HepG2 (cell line): ENCODE data around the gene SLCO4A1. TPM values are rescaled to one million over a fixed set of nuclear protein-coding genes. Genes with fewer than 3 reads are reported as not detected.

Experiments
- ARID3A ChIP-seq: IDR thresholded peaks from 2 replicates; pipeline ENCODE4 v1.6.1; 2012; ENCODE audit warnings: low read depth, low read length, improper control_type of control experiment
- KDM2A ChIP-seq: sonication (generic); formaldehyde crosslinking; IDR thresholded peaks from 2 replicates; pipeline ENCODE4 v1.4.0; 2020; ENCODE audit warnings: low read depth, missing genetic modification reagents, borderline replicate concordance
- MAX ChIP-seq: IDR thresholded peaks from 2 replicates; pipeline ENCODE4 v1.6.1; 2012; ENCODE audit warnings: inconsistent platforms
- MEIS2 ChIP-seq: sonication (generic); formaldehyde crosslinking; IDR thresholded peaks from 2 replicates; pipeline ENCODE4 v1.9.0; 2021; ENCODE audit warnings: mild to moderate bottlenecking, missing genetic modification reagents
- NBN ChIP-seq: fragments of 450-650 bp; conservative IDR thresholded peaks from 2 replicates; pipeline ENCODE4 v1.6.1; 2017
- NCOR1 ChIP-seq: fragments of 200-600 bp; sonication (generic); IDR thresholded peaks from 2 replicates; pipeline ENCODE4 v1.7.0; 2017; ENCODE audit warnings: antibody characterized with exemption, low read length, borderline replicate concordance
- NFKB2 ChIP-seq: sonication (generic); formaldehyde crosslinking; IDR thresholded peaks from 2 replicates; pipeline ENCODE4 v1.4.0; 2020; ENCODE audit warnings: missing genetic modification reagents, borderline replicate concordance
- POLR2G ChIP-seq: fragments of 200-400 bp; formaldehyde crosslinking; IDR thresholded peaks from 2 replicates; pipeline ENCODE4 v1.6.1; 2018; ENCODE audit warnings: mild to moderate bottlenecking, low read depth, low read length, moderate library complexity
- RBFOX2 ChIP-seq: fragments of 200-400 bp; formaldehyde crosslinking; IDR thresholded peaks from 2 replicates; pipeline ENCODE4 v1.6.1; 2017; ENCODE audit warnings: low read depth, mild to moderate bottlenecking, low read length
- RBM39 ChIP-seq: fragments of 200-400 bp; formaldehyde crosslinking; IDR thresholded peaks from one replicate; pipeline ENCODE4 v1.6.1; 2018; ENCODE audit warnings: antibody characterized with exemption, mild to moderate bottlenecking, low read depth, low read length; ENCODE audit not compliant: poor library complexity, severe bottlenecking
- RFXAP ChIP-seq: sonication (generic); formaldehyde crosslinking; IDR thresholded peaks from 2 replicates; pipeline ENCODE4 v1.4.0; 2020; ENCODE audit warnings: missing genetic modification reagents, borderline replicate concordance
- SNAPC2 ChIP-seq: sonication (generic); formaldehyde crosslinking; IDR thresholded peaks from 2 replicates; pipeline ENCODE4 v1.8.1; 2022; ENCODE audit warnings: mild to moderate bottlenecking, missing genetic modification reagents
- ZBTB43 ChIP-seq: sonication (generic); formaldehyde crosslinking; conservative IDR thresholded peaks from 2 replicates; pipeline ENCODE4 v1.4.0; 2020; ENCODE audit warnings: missing genetic modification reagents
- ZNF225 ChIP-seq: sonication (generic); formaldehyde crosslinking; IDR thresholded peaks from 2 replicates; pipeline ENCODE4 v1.4.0; 2020; ENCODE audit warnings: mild to moderate bottlenecking, missing genetic modification reagents
- ZNF280D ChIP-seq: sonication (generic); formaldehyde crosslinking; IDR thresholded peaks from 2 replicates; pipeline ENCODE4 v1.5.1; 2020; ENCODE audit warnings: mild to moderate bottlenecking, missing genetic modification reagents
- ZNF317 ChIP-seq: sonication (generic); formaldehyde crosslinking; IDR thresholded peaks from 2 replicates; pipeline ENCODE4 v1.5.0; 2020; ENCODE audit warnings: mild to moderate bottlenecking, missing genetic modification reagents
- ZNF639 ChIP-seq: conservative IDR thresholded peaks from 2 replicates; pipeline ENCODE4 v1.6.1; 2018; ENCODE audit warnings: missing genetic modification reagents
- ZNF710 ChIP-seq: sonication (generic); formaldehyde crosslinking; IDR thresholded peaks from 2 replicates; pipeline ENCODE4 v1.5.0; 2020; ENCODE audit warnings: mild to moderate bottlenecking, missing genetic modification reagents, borderline replicate concordance
- ZNF788 ChIP-seq: sonication (generic); formaldehyde crosslinking; IDR thresholded peaks from 2 replicates; pipeline ENCODE4 v1.5.0; 2020; ENCODE audit warnings: mild to moderate bottlenecking, missing genetic modification reagents, borderline replicate concordance
- polyA plus RNA-seq, 8 experiments: library from polyadenylated mRNA; depleted of rRNA in 3 of 8; stranded (reverse) in 7 of 8; unstranded in 1 of 8; fragments of >200 nt; fragmentation: Illumina TruSeq in 4 of 8; extraction: Trizol in 4 of 8; gene quantifications; 2 replicates each; pipeline versions ENCODE4 v1.2.1 to v1.2.3, GENCODE V29; 2011 to 2016; ENCODE audit warnings: low read depth in 4 of 8, missing spikeins in 1 of 8, mixed read lengths in 1 of 8; ENCODE audit not compliant: insufficient read depth in 1 of 8
- total RNA-seq, 5 experiments: library from RNA; depleted of rRNA; stranded (reverse); fragments of >200 nt; fragmentation: Illumina TruSeq; extraction: Trizol; gene quantifications; 2 replicates each; pipeline ENCODE4 v1.2.3, GENCODE V29; 2016; ENCODE audit warnings: low read depth in 1 of 5

The SLCO4A1 gene
- total and polyA plus RNA-seq, 2 of the 13 experiments (the other 11 are each of a cell fraction or from before 2014, with no cell fraction given) = 55.5 to 112 TPM

GRCh38 chr20:62668441-62669027 lies 26.2 kb downstream of the SLCO4A1 start (continued):
- TF ChIP-seq RBFOX2 (peak; percentile 74), RFXAP (CRISPR knock-in tag) (peak; percentile 74; the same call in 1 of the 2 replicates), NBN (no peak), ARID3A (peak; percentile 34; the same call in 1 of the 2 replicates), SNAPC2 (CRISPR knock-in tag) (0 out of 2 replicates have a peak, but pooled peaks have one; percentile 43), NFKB2 (CRISPR knock-in tag) (0 out of 2 replicates have a peak, but pooled peaks have one; percentile 38), NCOR1 (no peak), ZNF788 (CRISPR knock-in tag) (peak; percentile 36; the same call in 1 of the 2 replicates), MAX (peak; percentile 87), RBM39 (peak; percentile 12), ZNF639 (0 out of 2 replicates have a peak, but pooled peaks have one; percentile 49), ZBTB43 (CRISPR knock-in tag) (peak; percentile 54; the same call in 1 of the 2 replicates), ZNF280D (CRISPR knock-in tag) (peak; percentile 77; the same call in 1 of the 2 replicates), MEIS2 (CRISPR knock-in tag) (no peak), POLR2G (no peak; the same call in 1 of the 2 replicates), ZNF225 (CRISPR knock-in tag) (no peak), ZNF317 (peak; percentile 45; the same call in 1 of the 2 replicates), ZNF710 (CRISPR knock-in tag) (peak; percentile 56; the same call in 1 of the 2 replicates), KDM2A (CRISPR knock-in tag) (peak; percentile 71; the same call in 1 of the 2 replicates)
